Measurements from ENCODE around the gene SHC3. TPM values are rescaled to one million over a fixed set of nuclear protein-coding genes. Genes with fewer than 3 reads are reported as not detected.

SHC3 gene
- total RNA-seq, 1 experiment from 2014 or later: 4.0 TPM

DNA sequence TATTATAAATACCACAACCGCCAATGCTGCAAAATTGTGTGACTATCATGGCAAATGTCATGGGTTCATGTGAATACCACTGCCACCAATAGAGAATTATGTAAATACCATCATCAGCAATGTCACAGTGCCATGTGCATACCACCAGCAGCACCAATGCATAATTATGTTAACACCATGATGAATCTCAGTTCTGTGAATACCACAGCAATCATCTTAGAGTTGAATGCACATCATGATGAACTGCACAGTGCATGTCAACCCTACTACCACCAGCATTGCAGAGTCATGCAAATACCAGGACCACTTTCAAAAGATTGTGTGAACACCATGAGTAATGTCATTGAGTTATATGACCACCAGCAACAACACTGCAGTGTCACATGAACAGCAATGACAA is 63.2 kb downstream of the SHC3 start:
- CTCF ChIA-PET: no interaction called here
- no peaks in the 10 kb centered on the region for H3K27me3 Mint-ChIP-seq (ENCODE audit: unreplicated experiment)
- no TSS peak for BruUV-seq (replicated peaks)

DNA sequence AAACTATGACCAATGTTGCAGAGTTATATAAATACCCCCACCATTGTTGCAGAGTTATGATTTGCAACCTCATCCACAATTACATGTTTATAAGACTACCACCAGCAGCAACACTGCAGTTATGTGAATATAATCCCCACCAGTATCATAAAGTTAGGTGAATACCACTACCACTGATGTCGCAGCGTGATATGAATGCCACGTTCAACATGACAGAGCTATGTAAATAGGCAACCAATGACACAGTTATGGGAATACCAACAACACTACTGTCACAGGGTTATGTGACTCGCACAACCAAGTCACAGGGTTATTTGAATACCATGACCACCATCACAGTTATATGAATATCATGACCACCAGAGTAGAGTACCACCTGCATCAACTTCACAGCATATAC is 63.9 kb downstream of the SHC3 start:
- Mint-ChIP-seq H3K4me1 (ENCODE audit: low read depth, unreplicated experiment) (peaks cover 8% of the 10 kb centered on the region), H3K27ac (ENCODE audit: unreplicated experiment) (no peak overlapping the region)
- BruUV-seq (replicated peaks): no TSS peak

More for the DNA sequence above, 63.2 kb downstream of the SHC3 start:
- DNase-seq: no peak
- intact Hi-C loops (cut with micrococcal nuclease; ENCODE audit: unreplicated experiment): no loop called here
- no peak overlapping the region for H3K4me3 Mint-ChIP-seq (ENCODE audit: low read depth, unreplicated experiment)
- TF ChIP-seq, protein P1, sequence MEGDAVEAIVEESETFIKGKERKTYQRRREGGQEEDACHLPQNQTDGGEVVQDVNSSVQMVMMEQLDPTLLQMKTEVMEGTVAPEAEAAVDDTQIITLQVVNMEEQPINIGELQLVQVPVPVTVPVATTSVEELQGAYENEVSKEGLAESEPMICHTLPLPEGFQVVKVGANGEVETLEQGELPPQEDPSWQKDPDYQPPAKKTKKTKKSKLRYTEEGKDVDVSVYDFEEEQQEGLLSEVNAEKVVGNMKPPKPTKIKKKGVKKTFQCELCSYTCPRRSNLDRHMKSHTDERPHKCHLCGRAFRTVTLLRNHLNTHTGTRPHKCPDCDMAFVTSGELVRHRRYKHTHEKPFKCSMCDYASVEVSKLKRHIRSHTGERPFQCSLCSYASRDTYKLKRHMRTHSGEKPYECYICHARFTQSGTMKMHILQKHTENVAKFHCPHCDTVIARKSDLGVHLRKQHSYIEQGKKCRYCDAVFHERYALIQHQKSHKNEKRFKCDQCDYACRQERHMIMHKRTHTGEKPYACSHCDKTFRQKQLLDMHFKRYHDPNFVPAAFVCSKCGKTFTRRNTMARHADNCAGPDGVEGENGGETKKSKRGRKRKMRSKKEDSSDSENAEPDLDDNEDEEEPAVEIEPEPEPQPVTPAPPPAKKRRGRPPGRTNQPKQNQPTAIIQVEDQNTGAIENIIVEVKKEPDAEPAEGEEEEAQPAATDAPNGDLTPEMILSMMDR (IDR thresholded peaks at IDR 0.05; ENCODE audit: unreplicated experiment): no peak
- peaks cover 6% of the 10 kb centered on the region for H3K36me3 Mint-ChIP-seq (ENCODE audit: insufficient read depth, unreplicated experiment)
- peaks cover 8% of the 10 kb centered on the region for H3K4me1 Mint-ChIP-seq (ENCODE audit: low read depth, unreplicated experiment)
- no peak overlapping the region for H3K27ac Mint-ChIP-seq (ENCODE audit: unreplicated experiment)
- peaks cover 2% of the 10 kb centered on the region for H3K9me3 Mint-ChIP-seq (ENCODE audit: low read depth, unreplicated experiment)

DNA sequence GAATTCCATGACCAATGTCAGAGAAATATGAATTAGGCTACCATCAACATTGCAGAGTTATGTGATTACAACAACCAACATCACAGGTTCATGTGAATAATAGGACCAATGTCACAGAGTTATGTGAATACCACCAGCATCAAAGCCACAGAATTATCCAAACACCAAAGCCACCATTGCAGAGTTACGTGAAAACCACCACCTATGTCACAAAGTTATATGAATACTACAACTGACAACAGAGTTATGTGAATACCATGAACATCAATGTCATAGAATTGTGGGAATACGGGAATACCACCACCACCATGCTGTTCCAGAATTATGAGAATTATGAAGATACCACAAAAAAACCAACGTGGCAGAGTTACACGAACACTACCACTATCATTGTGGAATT is 64.8 kb downstream of the SHC3 start:
- peaks cover 8% of the 10 kb centered on the region for H3K4me1 Mint-ChIP-seq (ENCODE audit: low read depth, unreplicated experiment)
- TF ChIP-seq, protein P1 (IDR thresholded peaks at IDR 0.05; ENCODE audit: unreplicated experiment): no peak
- no peak for DNase-seq
- CTCF ChIA-PET: no interaction called here
- H3K27ac Mint-ChIP-seq (ENCODE audit: unreplicated experiment): no peak overlapping the region
- no TSS peak for BruUV-seq (replicated peaks)
- H3K9me3 Mint-ChIP-seq (ENCODE audit: low read depth, unreplicated experiment): peaks cover 2% of the 10 kb centered on the region
- intact Hi-C loops (cut with micrococcal nuclease; ENCODE audit: unreplicated experiment): no loop called here
- no peak overlapping the region for H3K4me3 Mint-ChIP-seq (ENCODE audit: low read depth, unreplicated experiment)
- no peaks in the 10 kb centered on the region for H3K27me3 Mint-ChIP-seq (ENCODE audit: unreplicated experiment)
- H3K36me3 Mint-ChIP-seq (ENCODE audit: insufficient read depth, unreplicated experiment): peaks cover 6% of the 10 kb centered on the region

More for the DNA sequence above, 63.9 kb downstream of the SHC3 start:
- no peak for DNase-seq
- H3K36me3 Mint-ChIP-seq (ENCODE audit: insufficient read depth, unreplicated experiment): peaks cover 6% of the 10 kb centered on the region
- no peaks in the 10 kb centered on the region for H3K27me3 Mint-ChIP-seq (ENCODE audit: unreplicated experiment)
- CTCF ChIA-PET: no interaction called here
- intact Hi-C loops (cut with micrococcal nuclease; ENCODE audit: unreplicated experiment): no loop called here
- peaks cover 2% of the 10 kb centered on the region for H3K9me3 Mint-ChIP-seq (ENCODE audit: low read depth, unreplicated experiment)
- TF ChIP-seq, protein P1 (IDR thresholded peaks at IDR 0.05; ENCODE audit: unreplicated experiment): no peak
- H3K4me3 Mint-ChIP-seq (ENCODE audit: low read depth, unreplicated experiment): no peak overlapping the region

DNA sequence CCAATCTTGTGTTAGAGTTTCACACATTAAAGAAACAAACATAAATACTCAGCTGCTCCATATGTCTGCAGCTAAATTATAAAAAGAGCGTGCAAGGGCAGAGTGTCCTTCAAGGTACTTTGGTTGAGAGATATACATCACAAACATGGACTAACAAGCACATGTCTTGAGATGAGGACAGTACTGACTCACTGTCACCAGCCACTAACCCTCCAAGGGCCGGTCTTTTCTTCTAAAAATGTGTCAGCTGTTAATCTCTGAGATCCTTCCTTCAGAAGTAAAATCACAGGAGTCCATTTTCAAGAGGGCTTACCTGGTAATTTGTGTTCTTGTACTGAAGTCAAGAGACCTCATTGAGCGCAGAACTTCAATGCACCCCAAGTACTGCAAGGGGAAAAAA is 66.4 kb downstream of the SHC3 start:
- Mint-ChIP-seq H3K27me3 (ENCODE audit: unreplicated experiment) (no peaks in the 10 kb centered on the region), H3K36me3 (ENCODE audit: insufficient read depth, unreplicated experiment) (no peaks in the 10 kb centered on the region), H3K9me3 (ENCODE audit: low read depth, unreplicated experiment) (no peaks in the 10 kb centered on the region), H3K4me3 (ENCODE audit: low read depth, unreplicated experiment) (no peak overlapping the region), H3K27ac (ENCODE audit: unreplicated experiment) (no peak overlapping the region), H3K4me1 (ENCODE audit: low read depth, unreplicated experiment) (no peaks in the 10 kb centered on the region)
- TF ChIP-seq, protein P1 (IDR thresholded peaks at IDR 0.05; ENCODE audit: unreplicated experiment): no peak
- CTCF ChIA-PET: no interaction called here
- intact Hi-C loops (cut with micrococcal nuclease; ENCODE audit: unreplicated experiment): no loop called here
- DNase-seq: no peak
- BruUV-seq (replicated peaks): no TSS peak

Measured in Calu3 (cell line).